Fibroblast of skin of left quadriceps (primary cell): ENCODE measurements around the gene CAMK2D.

ENCODE experiments used
- DNase-seq, 2 experiments: peaks; one replicate each; pipeline ENCODE4 v3.0.0-alpha.2; 2013; ENCODE audit warnings: low read depth in 2 of 2

CAMK2D gene

GRCh38 chr4:113565702-113566012 lies 195.9 kb downstream of the CAMK2D start:
- DNase-seq, result no peak

- no peak for DNase-seq
Observed at GRCh38 chr4:113564493-113564892, 197.0 kb downstream of the CAMK2D start.

DNA sequence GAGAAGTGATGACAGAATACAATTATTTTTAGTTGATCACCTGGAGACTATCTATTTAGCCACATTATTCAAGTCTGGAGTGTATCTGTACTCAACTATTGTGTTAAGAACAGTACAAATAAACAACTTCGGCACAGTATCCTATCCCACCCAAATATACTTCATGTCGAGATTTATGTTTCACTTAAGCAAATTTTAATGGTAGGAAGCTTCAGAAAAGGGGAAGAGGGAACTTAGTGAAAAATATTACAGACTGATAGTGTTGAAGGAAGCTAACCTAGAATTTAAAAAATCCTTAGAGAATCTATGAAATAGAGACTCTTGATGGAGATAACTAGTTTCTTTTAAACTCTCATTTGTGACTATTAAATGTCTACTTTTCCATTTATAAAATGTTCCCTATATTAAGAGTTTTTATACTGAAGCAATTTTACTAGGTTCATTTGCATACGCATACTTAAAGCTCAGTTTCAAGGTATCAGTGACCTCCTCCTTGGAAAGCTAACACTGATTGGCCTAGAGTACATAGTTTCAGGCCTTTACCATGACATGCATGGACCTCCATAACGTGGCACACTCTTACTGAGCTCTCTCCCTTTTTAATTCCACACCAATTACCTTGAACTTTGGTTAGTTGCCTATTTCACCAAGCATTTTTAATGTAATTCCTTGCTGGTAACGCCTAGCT lies 197.7 kb downstream of the CAMK2D start:
- DNase-seq, result no peak

- no peak for DNase-seq
Observed at GRCh38 chr4:113561758-113562157, 199.8 kb downstream of the CAMK2D start.

- no peak for DNase-seq
Observed at GRCh38 chr4:113561092-113561491, 200.4 kb downstream of the CAMK2D start.

GRCh38 chr4:113560579-113560978 lies 201.0 kb downstream of the CAMK2D start:
- no peak for DNase-seq

- no peak for DNase-seq
Observed at GRCh38 chr4:113559947-113560346, 201.6 kb downstream of the CAMK2D start.

- no peak for DNase-seq
Observed at GRCh38 chr4:113556382-113557134, 205.0 kb downstream of the CAMK2D start.

GRCh38 chr4:113555868-113556267 lies 205.7 kb downstream of the CAMK2D start:
- DNase-seq, result no peak

DNA sequence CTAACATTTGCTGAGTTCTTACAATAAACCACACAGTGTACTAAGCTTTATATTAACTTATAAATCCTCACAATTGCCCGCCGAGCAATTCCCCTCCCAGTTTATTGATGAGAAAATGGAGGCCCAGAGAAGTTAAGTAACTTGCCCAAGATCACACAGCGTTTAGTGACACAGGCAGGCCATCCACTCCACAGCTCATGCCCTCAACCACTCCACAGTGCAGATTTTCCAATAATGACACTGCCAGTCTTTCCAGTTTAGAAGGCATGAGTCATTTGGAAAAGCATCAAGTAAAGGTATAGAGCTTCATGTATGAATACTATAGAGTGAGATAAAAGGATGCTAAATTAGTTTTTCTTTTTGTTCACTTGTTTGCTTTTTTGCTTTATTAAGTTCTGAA lies 208.5 kb downstream of the CAMK2D start:
- no peak for DNase-seq

DNA sequence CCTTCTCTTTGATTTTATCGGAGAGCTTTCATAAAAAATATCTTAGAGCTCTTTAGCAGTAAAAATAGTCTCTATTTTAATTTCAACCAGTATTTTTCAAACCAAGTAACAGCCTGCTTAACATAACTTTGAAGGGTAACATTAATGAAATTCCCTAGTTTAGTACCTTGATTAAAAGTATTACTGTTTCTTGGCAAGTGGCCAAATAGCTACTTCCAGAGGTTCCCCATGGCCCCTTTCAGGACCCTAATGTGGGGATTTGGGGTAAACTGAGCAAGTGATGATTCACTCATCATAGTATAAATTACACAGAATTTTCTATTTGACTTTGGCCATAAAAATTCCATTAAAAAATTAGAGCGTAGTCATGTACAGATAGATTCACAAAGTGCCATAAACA lies 211.0 kb downstream of the CAMK2D start:
- DNase-seq, result no peak

GRCh38 chr4:113548303-113548702 lies 213.2 kb downstream of the CAMK2D start:
- no peak for DNase-seq

- peak; percentile 91 for DNase-seq
Observed at GRCh38 chr4:113547487-113548042, 214.0 kb downstream of the CAMK2D start.

DNA sequence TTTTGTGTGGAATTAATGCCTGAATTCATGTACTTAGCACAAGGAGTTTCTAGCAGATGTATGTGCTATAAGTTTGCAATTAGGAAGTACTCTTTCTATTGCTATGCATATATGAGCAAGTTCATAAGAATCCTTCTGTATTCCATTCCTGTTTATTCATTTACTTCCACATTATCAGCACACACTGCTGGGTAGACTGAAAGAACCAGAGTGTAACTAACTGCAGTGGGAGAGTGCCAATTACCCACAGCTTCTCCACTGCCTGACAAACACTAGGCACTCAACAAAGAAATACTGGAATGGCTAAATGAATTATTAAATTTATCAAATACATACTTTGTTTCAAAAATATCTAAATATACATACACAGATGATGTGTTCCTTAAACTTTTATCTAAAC lies 219.6 kb downstream of the CAMK2D start:
- no peak for DNase-seq

GRCh38 chr4:113540859-113541258 lies 220.7 kb downstream of the CAMK2D start:
- DNase-seq, result no peak

- peak in 1 of 2 experiments; percentile 32 for DNase-seq
Observed at GRCh38 chr4:113539408-113539807, 222.1 kb downstream of the CAMK2D start.

GRCh38 chr4:113537628-113538027 lies 223.9 kb downstream of the CAMK2D start:
- no peak for DNase-seq

- no peak for DNase-seq
Observed at GRCh38 chr4:113537203-113537602, 224.3 kb downstream of the CAMK2D start.

- peak; percentile 27 to 33 for DNase-seq
Observed at GRCh38 chr4:113534711-113535110, 226.8 kb downstream of the CAMK2D start.

DNA sequence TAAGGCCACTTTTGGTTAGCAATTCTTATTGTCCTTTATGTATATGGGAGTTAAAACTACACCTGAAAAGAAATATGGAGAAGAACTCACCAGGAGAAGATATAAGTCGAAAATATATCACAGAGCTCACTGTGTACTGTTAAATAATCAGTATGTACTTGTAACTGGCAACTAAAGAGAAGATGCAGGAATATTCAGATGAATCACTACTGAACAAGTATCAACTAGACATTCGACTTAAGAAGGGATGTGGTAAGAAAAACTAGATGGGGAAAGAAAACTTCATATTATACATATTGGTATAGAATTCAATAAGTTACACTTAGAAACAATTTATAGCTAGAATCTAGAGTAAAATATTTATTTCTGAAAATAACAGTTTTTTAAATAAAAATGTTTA lies 230.0 kb downstream of the CAMK2D start:
- DNase-seq, result no peak

GRCh38 chr4:113528395-113528794 lies 233.1 kb downstream of the CAMK2D start:
- no peak for DNase-seq

DNA sequence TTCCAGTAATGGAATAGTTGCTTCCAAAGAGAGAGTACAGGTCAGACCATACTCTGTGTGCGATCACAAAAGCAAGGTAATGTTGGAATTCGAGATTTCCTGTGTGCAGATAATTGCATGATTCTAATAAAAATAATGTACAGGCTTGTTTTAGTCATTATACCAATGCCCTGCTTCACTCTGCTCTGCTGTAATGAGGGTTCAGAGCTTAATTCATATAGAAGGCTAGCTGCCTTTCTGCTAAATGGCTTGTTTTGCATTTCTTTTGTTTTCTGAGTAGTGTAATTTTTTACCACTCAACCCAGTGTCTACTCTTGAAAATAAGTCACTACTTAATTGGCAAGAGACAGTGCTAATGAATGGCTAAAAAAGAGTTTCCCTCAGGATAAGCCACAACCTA lies 236.0 kb downstream of the CAMK2D start:
- no peak for DNase-seq

GRCh38 chr4:113524505-113525186 lies 236.9 kb downstream of the CAMK2D start:
- no peak for DNase-seq
